H9 (cell line): ENCODE measurements around the gene TMEM91. TPM values are rescaled to one million over a fixed set of nuclear protein-coding genes. Genes with fewer than 3 reads are reported as not detected.

Source experiments
- DNase-seq: peaks from one replicate; pipeline ENCODE4 v3.0.0-alpha.2; 2017
- H2AFZ ChIP-seq: one replicate; pipeline ENCODE4 v1.6.1; 2013; ENCODE audit warnings: mild to moderate bottlenecking, low read length, control low read depth, moderate library complexity
- H2AK5ac ChIP-seq: 2 replicates; pipeline ENCODE4 v1.6.1; 2013; ENCODE audit warnings: low read length, control low read depth, mixed read lengths; ENCODE audit not compliant: insufficient read length
- H2BK120ac ChIP-seq: one replicate; pipeline ENCODE4 v1.6.1; 2013; ENCODE audit warnings: low read depth, mild to moderate bottlenecking, low read length, control low read depth, inconsistent platforms; ENCODE audit not compliant: poor library complexity, severe bottlenecking
- H2BK12ac ChIP-seq: 2 replicates; pipeline ENCODE4 v1.6.1; 2013; ENCODE audit warnings: low read length, control low read depth, mixed read lengths, low read depth; ENCODE audit not compliant: insufficient read length
- H2BK15ac ChIP-seq: 2 replicates; pipeline ENCODE4 v1.6.1; 2013; ENCODE audit warnings: low read depth, low read length, control low read depth
- H2BK20ac ChIP-seq: one replicate; pipeline ENCODE4 v1.6.1; 2013; ENCODE audit warnings: low read depth, mild to moderate bottlenecking, low read length, control low read depth, inconsistent platforms; ENCODE audit not compliant: poor library complexity, severe bottlenecking
- H2BK5ac ChIP-seq: 2 replicates; pipeline ENCODE4 v1.6.1; 2013; ENCODE audit warnings: low read length, control low read depth, mixed read lengths; ENCODE audit not compliant: insufficient read length
- H3K14ac ChIP-seq: 2 replicates; pipeline ENCODE4 v1.6.1; 2013; ENCODE audit warnings: low read length, control low read depth; ENCODE audit not compliant: insufficient read depth
- H3K18ac ChIP-seq: 2 replicates; pipeline ENCODE4 v1.6.1; 2013; ENCODE audit warnings: low read depth, mild to moderate bottlenecking, mixed read lengths, low read length, control low read depth; ENCODE audit not compliant: insufficient read length
- H3K23ac ChIP-seq: 2 replicates; pipeline ENCODE4 v1.6.1; 2013; ENCODE audit warnings: low read length, control low read depth, mixed read lengths, low read depth; ENCODE audit not compliant: insufficient read length
- H3K23me2 ChIP-seq: 2 replicates; pipeline ENCODE4 v1.6.1; 2013; ENCODE audit warnings: low read depth, mild to moderate bottlenecking, mixed read lengths, low read length, control low read depth; ENCODE audit not compliant: insufficient read length, poor library complexity, severe bottlenecking
- H3K27ac ChIP-seq: 2 replicates; pipeline ENCODE4 v1.5.1; 2013; ENCODE audit warnings: low read length, control low read depth, mixed read lengths, low read depth; ENCODE audit not compliant: insufficient read length
- H3K27me3 ChIP-seq: 2 replicates; pipeline ENCODE4 v1.6.1; 2013; ENCODE audit warnings: low read length, control low read depth, inconsistent platforms; ENCODE audit not compliant: insufficient read depth
- H3K4ac ChIP-seq: 2 replicates; pipeline ENCODE4 v1.6.1; 2013; ENCODE audit warnings: low read depth, mild to moderate bottlenecking, control low read depth, inconsistent platforms, low read length, moderate library complexity
- H3K4me1 ChIP-seq: 2 replicates; pipeline ENCODE4 v1.6.1; 2013; ENCODE audit warnings: low read length, control low read depth, inconsistent platforms; ENCODE audit not compliant: insufficient read depth
- H3K4me2 ChIP-seq: 2 replicates; pipeline ENCODE4 v1.6.1; 2013; ENCODE audit warnings: low read length, control low read depth, mixed read lengths; ENCODE audit not compliant: insufficient read length, insufficient read depth
- H3K56ac ChIP-seq: 2 replicates; pipeline ENCODE4 v1.6.1; 2013; ENCODE audit warnings: low read depth, mild to moderate bottlenecking, mixed read lengths, low read length, control low read depth; ENCODE audit not compliant: insufficient read length
- H3K79me1 ChIP-seq: 2 replicates; pipeline ENCODE4 v1.6.1; 2013; ENCODE audit warnings: low read depth, mild to moderate bottlenecking, moderate library complexity, low read length, control low read depth, inconsistent platforms; ENCODE audit not compliant: insufficient read depth, poor library complexity, severe bottlenecking
- H3K79me2 ChIP-seq: 2 replicates; pipeline ENCODE4 v1.6.1; 2013; ENCODE audit warnings: low read length, control low read depth, inconsistent platforms; ENCODE audit not compliant: insufficient read depth
- H3K9ac ChIP-seq: 2 replicates; pipeline ENCODE4 v1.6.1; 2013; ENCODE audit warnings: low read length, control low read depth, mixed read lengths; ENCODE audit not compliant: insufficient read length; ENCODE audit errors: extremely low read depth
- H3K9me3 ChIP-seq: one replicate; pipeline ENCODE4 v1.6.1; 2013; ENCODE audit warnings: low read depth, low read length, inconsistent platforms; ENCODE audit not compliant: control insufficient read depth
- H3T11ph ChIP-seq: one replicate; pipeline ENCODE4 v1.6.1; 2013; ENCODE audit warnings: mild to moderate bottlenecking, low read length, control low read depth, inconsistent platforms
- H4K20me1 ChIP-seq: one replicate; pipeline ENCODE4 v1.6.1; 2013; ENCODE audit not compliant: control insufficient read depth, insufficient read length, insufficient read depth
- H4K5ac ChIP-seq: 2 replicates; pipeline ENCODE4 v1.6.1; 2013; ENCODE audit warnings: low read depth, mild to moderate bottlenecking, mixed read lengths, low read length, control low read depth; ENCODE audit not compliant: insufficient read length
- H4K8ac ChIP-seq: replicated peaks from 2 replicates; pipeline ENCODE4 v1.6.1; 2013; ENCODE audit warnings: low read length, control low read depth, mixed read lengths, low read depth; ENCODE audit not compliant: insufficient read length
- H4K91ac ChIP-seq: 2 replicates; pipeline ENCODE4 v1.6.1; 2013; ENCODE audit warnings: low read depth, mild to moderate bottlenecking, moderate library complexity, mixed read lengths, low read length, control low read depth; ENCODE audit not compliant: insufficient read length
- H3K27ac Mint-ChIP-seq, 3 experiments: 2 replicates in 2 of 3; 3 replicates in 1 of 3; pipeline ENCODE4 v1.8.0; 2020 to 2021; ENCODE audit warnings: mixed read lengths in 3 of 3, mild to moderate bottlenecking in 1 of 3, moderate library complexity in 1 of 3
- H3K27me3 Mint-ChIP-seq: 2 replicates; pipeline ENCODE4 v1.8.0; 2021; ENCODE audit warnings: low read depth, mild to moderate bottlenecking, moderate library complexity, mixed read lengths
- H3K36me3 Mint-ChIP-seq, 3 experiments: 2 replicates in 2 of 3; 3 replicates in 1 of 3; pipeline ENCODE4 v1.8.0; 2020 to 2021; ENCODE audit warnings: low read depth in 3 of 3, mixed read lengths in 3 of 3; ENCODE audit not compliant: insufficient read depth in 1 of 3
- H3K4me1 Mint-ChIP-seq, 2 experiments: 2 replicates each; pipeline ENCODE4 v1.8.0; 2020; ENCODE audit warnings: mixed read lengths in 2 of 2
- H3K4me3 Mint-ChIP-seq, 2 experiments: 2 replicates in 1 of 2; 3 replicates in 1 of 2; pipeline ENCODE4 v1.8.0; 2020 to 2021; ENCODE audit warnings: mild to moderate bottlenecking in 2 of 2, mixed read lengths in 2 of 2, moderate library complexity in 1 of 2
- H3K9me3 Mint-ChIP-seq, 2 experiments: 2 replicates in 1 of 2; 3 replicates in 1 of 2; pipeline ENCODE4 v1.8.0; 2020; ENCODE audit warnings: mild to moderate bottlenecking in 2 of 2, mixed read lengths in 2 of 2, moderate library complexity in 1 of 2
- CTCF ChIP-seq: fragments of 200-600 bp; sonication (generic); conservative IDR thresholded peaks from 3 replicates; pipeline ENCODE4 v1.8.0; 2021; ENCODE audit warnings: antibody characterized with exemption, mild to moderate bottlenecking
- WGBS: extraction: QIAGEN DNeasy Blood & Tissue Kit; methylation state at CpG from one replicate; pipeline ENCODE4 v1.1.7; 2013; ENCODE audit warnings: missing lambda C conversion rate, low lambda C conversion rate, mixed read lengths; ENCODE audit not compliant: insufficient read length; ENCODE audit errors: extremely low coverage; 5-methylcytosine and 5-hydroxymethylcytosine counted together
- long read RNA-seq: library from polyadenylated mRNA; unstranded; transcript quantifications from one replicate; pipeline ENCODE4 v2.0.0, GENCODE V29; 2020
- total RNA-seq: library from RNA; stranded (reverse); gene quantifications from 2 replicates; pipeline ENCODE4 v1.2.1, GENCODE V29; 2021

TMEM91 gene
- 5.7 and 6.1 TPM in 2 replicates for total RNA-seq
- long read RNA-seq, partial matches to known transcripts: 0 of 7 reads
- long read RNA-seq, other reads (novel, unspliced or antisense): 1 of 7 reads

- Histone ChIP-seq H2AK5ac (no peak within 1 kb of the TSS), H3K56ac (no peak within 1 kb of the TSS), H4K5ac (no peak within 1 kb of the TSS), H3T11ph (no peak within 1 kb of the TSS), H3K9me3 (no peaks in the 10 kb centered on the region), H4K20me1 (no peaks in the 10 kb centered on the region), H3K27me3 (no peaks in the 10 kb centered on the region), H2BK20ac (no peak within 1 kb of the TSS), H3K4me2 (peak within 1 kb of the TSS; percentile 96), H3K14ac (peak within 1 kb of the TSS; percentile 70; the same call in 1 of the 2 replicates), H3K4me1 (peaks cover 2% of the 10 kb centered on the region; the same call in 1 of the 2 replicates), H3K4ac (no peak within 1 kb of the TSS), H2BK15ac (no peak within 1 kb of the TSS), H3K23ac (no peak within 1 kb of the TSS), H3K79me1 (no peaks in the 10 kb centered on the region), H2AFZ (peak within 1 kb of the TSS; percentile 53), H2BK120ac (no peak within 1 kb of the TSS), H3K9ac (peak within 1 kb of the TSS; percentile 45), H3K18ac (no peak within 1 kb of the TSS), H2BK5ac (no peak within 1 kb of the TSS), H3K23me2 (peaks cover 7% of the 10 kb centered on the region), H3K79me2 (no peaks in the 10 kb centered on the region), H4K91ac (no peak within 1 kb of the TSS), H4K8ac (no peak within 1 kb of the TSS), H3K27ac (no peak within 1 kb of the TSS), H2BK12ac (no peak within 1 kb of the TSS)
- Mint-ChIP-seq H3K27ac (peak within 1 kb of the TSS in 2 of 3 experiments; percentile 6 to 25; a peak in 3 of 7 replicates), H3K4me1 (peaks cover 12 to 19% of the 10 kb centered on the region in 2 experiments), H3K9me3 (no peaks in the 10 kb centered on the region; a peak in 1 of 5 replicates), H3K27me3 (peaks cover 9% of the 10 kb centered on the region), H3K4me3 (peak within 1 kb of the TSS; percentile 75 to 79), H3K36me3 (no peaks in the 10 kb centered on the region; a peak in 1 of 7 replicates)
- TF ChIP-seq CTCF: no peak
- WGBS: no CpG with 5 or more reads among the region's 47 CpGs
- DNase-seq: peak; percentile 69
These were observed at the start of gene TMEM91 for GRCh38 chr19:41376241-41376997. Gene TMEM91 (plus strand): TSS chr19:41376533. CDS start chr19:41378310, 1,777 bp downstream.
